Liver (tissue), 3 donors: ENCODE data around the gene MUCL3.

Source experiments
- GABPA ChIP-seq, 2 donors: IDR thresholded peaks in 1 of 2; conservative IDR thresholded peaks in 1 of 2; 2 replicates each; pipeline ENCODE4 v1.6.1; 2016; ENCODE audit warnings: antibody characterized with exemption in 2 of 2, mild to moderate bottlenecking in 1 of 2, moderate library complexity in 1 of 2
- RAD21 ChIP-seq, 2 donors: IDR thresholded peaks; 2 replicates each; pipeline ENCODE4 v1.6.1; 2016; ENCODE audit warnings: antibody characterized with exemption in 2 of 2, mild to moderate bottlenecking in 2 of 2
- RXRA ChIP-seq, 2 donors: IDR thresholded peaks; 2 replicates each; pipeline ENCODE4 v1.6.1; 2017 to 2018; ENCODE audit warnings: antibody characterized with exemption in 2 of 2, mild to moderate bottlenecking in 1 of 2
- TAF1 ChIP-seq: conservative IDR thresholded peaks from 2 replicates; pipeline ENCODE4 v1.6.1; 2016; ENCODE audit warnings: antibody characterized with exemption, mild to moderate bottlenecking
- TF ChIP-seq, protein P1 (sequence below): fragments of 150-350 bp; IDR thresholded peaks from 2 replicates; pipeline ENCODE4 v1.5.1; 2017; ENCODE audit warnings: improper control_type of control experiment, low read depth, low read length; ENCODE audit not compliant: missing input control
- TF ChIP-seq, protein P2 (sequence below): IDR thresholded peaks from 2 replicates; pipeline ENCODE4 v1.6.1; 2016; ENCODE audit warnings: antibody characterized with exemption, mild to moderate bottlenecking
- TF ChIP-seq, protein P3 (sequence below): IDR thresholded peaks from 2 replicates; pipeline ENCODE4 v1.6.1; 2016; ENCODE audit warnings: antibody characterized with exemption
- donor health status: healthy.
- donor health status: healthy.

DNA sequence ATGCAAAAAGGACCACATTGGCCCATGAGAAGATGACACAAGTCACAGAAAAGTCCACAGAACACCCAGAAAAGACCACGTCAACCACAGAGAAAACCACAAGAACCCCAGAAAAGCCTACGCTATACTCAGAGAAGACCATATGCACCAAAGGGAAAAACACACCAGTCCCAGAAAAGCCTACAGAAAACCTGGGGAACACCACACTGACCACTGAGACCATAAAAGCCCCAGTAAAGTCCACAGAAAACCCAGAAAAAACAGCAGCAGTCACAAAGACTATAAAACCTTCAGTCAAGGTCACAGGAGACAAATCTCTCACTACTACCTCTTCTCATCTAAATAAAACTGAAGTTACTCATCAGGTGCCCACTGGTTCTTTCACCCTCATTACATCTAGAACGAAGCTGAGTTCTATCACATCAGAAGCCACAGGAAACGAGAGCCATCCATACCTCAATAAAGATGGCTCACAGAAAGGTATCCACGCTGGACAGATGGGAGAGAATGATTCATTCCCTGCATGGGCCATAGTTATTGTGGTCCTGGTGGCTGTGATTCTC lies 11.2 kb downstream of the MUCL3 start:
- TF ChIP-seq RAD21 (IDR thresholded peaks at IDR 0.05) (no peak), TAF1 (no peak), RXRA (IDR thresholded peaks at IDR 0.05) (no peak), GABPA (IDR thresholded peaks at IDR 0.05 in 1 of 2, conservative IDR thresholded peaks at IDR 0.05 in 1 of 2) (no peak)
- TF ChIP-seq, protein P1, sequence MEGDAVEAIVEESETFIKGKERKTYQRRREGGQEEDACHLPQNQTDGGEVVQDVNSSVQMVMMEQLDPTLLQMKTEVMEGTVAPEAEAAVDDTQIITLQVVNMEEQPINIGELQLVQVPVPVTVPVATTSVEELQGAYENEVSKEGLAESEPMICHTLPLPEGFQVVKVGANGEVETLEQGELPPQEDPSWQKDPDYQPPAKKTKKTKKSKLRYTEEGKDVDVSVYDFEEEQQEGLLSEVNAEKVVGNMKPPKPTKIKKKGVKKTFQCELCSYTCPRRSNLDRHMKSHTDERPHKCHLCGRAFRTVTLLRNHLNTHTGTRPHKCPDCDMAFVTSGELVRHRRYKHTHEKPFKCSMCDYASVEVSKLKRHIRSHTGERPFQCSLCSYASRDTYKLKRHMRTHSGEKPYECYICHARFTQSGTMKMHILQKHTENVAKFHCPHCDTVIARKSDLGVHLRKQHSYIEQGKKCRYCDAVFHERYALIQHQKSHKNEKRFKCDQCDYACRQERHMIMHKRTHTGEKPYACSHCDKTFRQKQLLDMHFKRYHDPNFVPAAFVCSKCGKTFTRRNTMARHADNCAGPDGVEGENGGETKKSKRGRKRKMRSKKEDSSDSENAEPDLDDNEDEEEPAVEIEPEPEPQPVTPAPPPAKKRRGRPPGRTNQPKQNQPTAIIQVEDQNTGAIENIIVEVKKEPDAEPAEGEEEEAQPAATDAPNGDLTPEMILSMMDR, result no peak
- TF ChIP-seq, protein P2, sequence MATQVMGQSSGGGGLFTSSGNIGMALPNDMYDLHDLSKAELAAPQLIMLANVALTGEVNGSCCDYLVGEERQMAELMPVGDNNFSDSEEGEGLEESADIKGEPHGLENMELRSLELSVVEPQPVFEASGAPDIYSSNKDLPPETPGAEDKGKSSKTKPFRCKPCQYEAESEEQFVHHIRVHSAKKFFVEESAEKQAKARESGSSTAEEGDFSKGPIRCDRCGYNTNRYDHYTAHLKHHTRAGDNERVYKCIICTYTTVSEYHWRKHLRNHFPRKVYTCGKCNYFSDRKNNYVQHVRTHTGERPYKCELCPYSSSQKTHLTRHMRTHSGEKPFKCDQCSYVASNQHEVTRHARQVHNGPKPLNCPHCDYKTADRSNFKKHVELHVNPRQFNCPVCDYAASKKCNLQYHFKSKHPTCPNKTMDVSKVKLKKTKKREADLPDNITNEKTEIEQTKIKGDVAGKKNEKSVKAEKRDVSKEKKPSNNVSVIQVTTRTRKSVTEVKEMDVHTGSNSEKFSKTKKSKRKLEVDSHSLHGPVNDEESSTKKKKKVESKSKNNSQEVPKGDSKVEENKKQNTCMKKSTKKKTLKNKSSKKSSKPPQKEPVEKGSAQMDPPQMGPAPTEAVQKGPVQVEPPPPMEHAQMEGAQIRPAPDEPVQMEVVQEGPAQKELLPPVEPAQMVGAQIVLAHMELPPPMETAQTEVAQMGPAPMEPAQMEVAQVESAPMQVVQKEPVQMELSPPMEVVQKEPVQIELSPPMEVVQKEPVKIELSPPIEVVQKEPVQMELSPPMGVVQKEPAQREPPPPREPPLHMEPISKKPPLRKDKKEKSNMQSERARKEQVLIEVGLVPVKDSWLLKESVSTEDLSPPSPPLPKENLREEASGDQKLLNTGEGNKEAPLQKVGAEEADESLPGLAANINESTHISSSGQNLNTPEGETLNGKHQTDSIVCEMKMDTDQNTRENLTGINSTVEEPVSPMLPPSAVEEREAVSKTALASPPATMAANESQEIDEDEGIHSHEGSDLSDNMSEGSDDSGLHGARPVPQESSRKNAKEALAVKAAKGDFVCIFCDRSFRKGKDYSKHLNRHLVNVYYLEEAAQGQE, result no peak
- TF ChIP-seq, protein P3, sequence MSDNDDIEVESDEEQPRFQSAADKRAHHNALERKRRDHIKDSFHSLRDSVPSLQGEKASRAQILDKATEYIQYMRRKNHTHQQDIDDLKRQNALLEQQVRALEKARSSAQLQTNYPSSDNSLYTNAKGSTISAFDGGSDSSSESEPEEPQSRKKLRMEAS, result no peak
